GM19468 (cell line): ENCODE data around the gene ZNF644.

Experiments used
- ATAC-seq: cut with Tn5 transposase; IDR thresholded peaks from one replicate; pipeline ENCODE4 v1.9.1; 2021; ENCODE audit warnings: mild to moderate bottlenecking, moderate library complexity, moderate number of reproducible peaks; ENCODE audit not compliant: unreplicated experiment; ENCODE audit errors: extremely low read depth

Gene ZNF644

GRCh38 chr1:91024481-91025119, 2.8 kb upstream of the ZNF644 start:
- ATAC-seq: no peak

GRCh38 chr1:91022518-91022929, 689 bp upstream of the ZNF644 start:
- no peak for ATAC-seq

GRCh38 chr1:91020967-91021685, 709 bp downstream of the ZNF644 start:
- ATAC-seq: no peak

- no peak for ATAC-seq
Observed at GRCh38 chr1:91020486-91020885, 1.3 kb downstream of the ZNF644 start.

GRCh38 chr1:91018006-91018405, 3.8 kb downstream of the ZNF644 start:
- no peak for ATAC-seq

GRCh38 chr1:91015794-91016550, 5.9 kb downstream of the ZNF644 start:
- no peak for ATAC-seq

- ATAC-seq: no peak
Observed at GRCh38 chr1:91015358-91015780, 6.5 kb downstream of the ZNF644 start.

GRCh38 chr1:91014475-91014874, 7.4 kb downstream of the ZNF644 start:
- ATAC-seq: no peak

GRCh38 chr1:91013302-91013701, 8.5 kb downstream of the ZNF644 start:
- no peak for ATAC-seq

- no peak for ATAC-seq
Observed at GRCh38 chr1:91012196-91012595, 9.6 kb downstream of the ZNF644 start.

GRCh38 chr1:91011726-91012125, 10.1 kb downstream of the ZNF644 start:
- no peak for ATAC-seq

- no peak for ATAC-seq
Observed at GRCh38 chr1:91007827-91008226, 14.0 kb downstream of the ZNF644 start.

GRCh38 chr1:91007092-91007491, 14.7 kb downstream of the ZNF644 start:
- ATAC-seq: no peak

GRCh38 chr1:91006113-91006908, 15.5 kb downstream of the ZNF644 start:
- no peak for ATAC-seq

GRCh38 chr1:91005285-91005684, 16.6 kb downstream of the ZNF644 start:
- no peak for ATAC-seq

- ATAC-seq: no peak
Observed at GRCh38 chr1:91004145-91004544, 17.7 kb downstream of the ZNF644 start.

GRCh38 chr1:90996742-90997413, 25.0 kb downstream of the ZNF644 start:
- ATAC-seq: no peak

- ATAC-seq: no peak
Observed at GRCh38 chr1:90995311-90995894, 26.4 kb downstream of the ZNF644 start.

- ATAC-seq: no peak
Observed at GRCh38 chr1:90994461-90994860, 27.4 kb downstream of the ZNF644 start.
